ENCODE data around the gene CCM2L.

Gene CCM2L

GRCh38 chr20:32010101-32010500 lies at the start of gene CCM2L:
Gene CCM2L (plus strand): TSS chr20:32010438. CDS start chr20:32010455, 17 bp downstream.
- DNase-seq (ENCODE audit: low read depth, low spot score): no peak
- no peak within 1 kb of the TSS for H3K27ac ChIP-seq

DNA sequence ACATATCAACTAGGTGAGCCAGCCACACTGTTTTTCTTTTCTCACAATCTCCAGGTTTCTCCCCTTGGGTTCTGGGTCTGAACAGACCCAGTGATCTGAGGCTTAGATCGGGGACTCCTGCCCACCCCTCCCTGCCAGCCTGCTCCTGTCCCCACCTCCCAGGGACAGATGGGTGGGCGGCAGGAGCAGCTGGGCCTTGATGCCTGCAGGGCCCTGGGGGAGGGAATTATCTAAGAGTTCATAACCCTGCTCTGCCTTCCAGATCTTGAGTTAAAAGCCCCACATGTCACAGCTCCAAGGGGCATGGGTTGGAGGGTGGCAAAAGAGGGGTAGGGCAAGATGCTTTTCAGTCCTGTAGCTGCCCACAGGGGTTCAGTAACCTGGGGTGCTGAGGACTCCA lies 47.5 kb upstream of the CCM2L start:
- no peak for DNase-seq (ENCODE audit: low read depth, low spot score)
- H3K27ac ChIP-seq: no peak overlapping the region

DNA sequence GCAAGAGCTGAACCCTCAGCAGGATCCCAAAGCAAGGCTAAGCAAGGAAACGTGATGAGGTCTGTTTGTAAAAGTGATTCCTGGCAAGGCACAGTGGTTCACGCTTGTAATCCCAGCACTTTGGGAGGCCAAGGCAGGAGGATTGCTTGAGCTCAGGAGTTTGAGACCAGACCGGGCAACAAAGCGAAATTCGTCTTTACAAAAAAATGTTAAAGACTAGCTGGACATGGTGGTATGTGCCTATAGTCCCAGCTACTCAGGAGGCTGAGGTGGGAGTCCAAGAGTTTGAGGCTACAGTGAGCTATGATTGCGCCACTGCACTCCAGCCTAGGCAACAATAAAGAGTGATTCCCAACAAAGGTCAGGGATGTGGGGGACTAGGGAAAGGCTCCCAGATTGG lies 46.3 kb upstream of the CCM2L start:
- no peak for DNase-seq (ENCODE audit: low read depth, low spot score)
- no peak overlapping the region for H3K27ac ChIP-seq

DNA sequence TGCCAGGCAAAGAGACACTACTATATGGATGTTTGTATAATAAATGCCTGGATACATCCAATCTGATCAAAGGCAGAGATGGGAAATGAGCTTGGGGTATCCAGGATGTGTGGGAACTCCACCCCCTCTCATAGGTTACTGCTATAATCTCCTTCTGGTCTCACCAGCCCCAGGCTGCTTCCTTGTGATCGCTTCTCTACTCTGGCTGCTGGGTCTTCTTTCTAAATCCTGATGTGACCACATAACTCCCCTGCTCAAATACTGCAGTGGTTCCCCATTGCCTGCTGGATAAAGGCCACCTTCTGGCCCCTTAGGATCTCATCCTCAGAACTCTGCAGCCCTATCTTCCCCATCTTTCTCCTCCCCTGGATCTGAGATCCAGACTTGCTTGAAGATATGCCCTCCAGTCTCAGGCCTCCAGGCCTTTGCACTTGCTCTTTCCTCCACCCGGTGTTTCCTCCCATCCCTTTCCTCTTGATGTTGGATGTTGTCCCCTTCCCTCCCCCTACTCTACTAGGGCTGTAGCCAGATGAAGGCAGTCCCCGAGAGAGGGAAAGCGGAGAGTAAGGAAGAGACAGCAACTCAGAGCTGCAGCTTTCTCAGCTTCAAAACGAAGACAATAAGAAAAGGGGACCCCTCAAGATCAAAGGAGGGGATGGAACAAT lies 43.1 kb upstream of the CCM2L start:
- H3K27ac ChIP-seq: no peak overlapping the region
- DNase-seq (ENCODE audit: low read depth, low spot score): no peak

- H3K27ac ChIP-seq: no peak within 1 kb of the TSS
- DNase-seq (ENCODE audit: low read depth, low spot score): no peak
Observed at GRCh38 chr20:31967830-31968249, 42.4 kb upstream of the CCM2L start, which contains the start of gene XKR7. Gene XKR7 (plus strand): TSS chr20:31968151. CDS start chr20:31968176, 25 bp downstream.

GRCh38 chr20:31968291-31969126 lies 41.7 kb upstream of the CCM2L start:
- H3K27ac ChIP-seq: no peak overlapping the region
- no peak for DNase-seq (ENCODE audit: low read depth, low spot score)

GRCh38 chr20:31969991-31970390 lies 40.2 kb upstream of the CCM2L start:
- no peak for DNase-seq (ENCODE audit: low read depth, low spot score)
- no peak overlapping the region for H3K27ac ChIP-seq

- DNase-seq (ENCODE audit: low read depth, low spot score): no peak
- no peak overlapping the region for H3K27ac ChIP-seq
Observed at GRCh38 chr20:31972471-31973021, 37.7 kb upstream of the CCM2L start.

GRCh38 chr20:31974296-31974695 lies 35.9 kb upstream of the CCM2L start:
- DNase-seq (ENCODE audit: low read depth, low spot score): no peak
- H3K27ac ChIP-seq: no peak overlapping the region

DNA sequence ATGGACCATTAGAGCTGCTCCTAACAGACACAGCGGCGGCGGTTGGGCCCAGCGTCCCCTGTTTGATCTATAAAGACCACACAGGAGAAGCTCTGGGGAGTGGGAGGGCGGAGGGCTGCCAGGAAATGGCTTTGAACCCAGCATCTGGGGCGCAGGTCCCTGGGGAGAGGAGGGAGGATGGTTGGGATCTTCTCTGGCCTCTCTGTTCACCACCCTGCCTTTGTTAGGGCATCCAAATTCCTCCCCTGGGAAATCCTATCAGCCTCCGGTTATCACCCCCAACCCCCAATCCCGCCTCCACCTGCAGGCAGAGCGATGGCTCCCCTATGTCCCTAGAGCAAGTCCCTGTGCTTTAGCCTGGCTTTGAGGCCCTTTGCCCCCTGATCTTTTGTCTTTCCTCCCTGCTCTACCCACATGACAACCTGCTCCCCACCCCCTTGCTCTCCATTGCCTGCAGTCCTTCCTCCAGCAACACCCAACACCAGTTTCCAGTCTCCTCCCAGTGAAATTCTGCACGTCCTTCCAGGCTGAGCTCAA lies 35.2 kb upstream of the CCM2L start:
- DNase-seq (ENCODE audit: low read depth, low spot score): no peak
- no peak overlapping the region for H3K27ac ChIP-seq

DNA sequence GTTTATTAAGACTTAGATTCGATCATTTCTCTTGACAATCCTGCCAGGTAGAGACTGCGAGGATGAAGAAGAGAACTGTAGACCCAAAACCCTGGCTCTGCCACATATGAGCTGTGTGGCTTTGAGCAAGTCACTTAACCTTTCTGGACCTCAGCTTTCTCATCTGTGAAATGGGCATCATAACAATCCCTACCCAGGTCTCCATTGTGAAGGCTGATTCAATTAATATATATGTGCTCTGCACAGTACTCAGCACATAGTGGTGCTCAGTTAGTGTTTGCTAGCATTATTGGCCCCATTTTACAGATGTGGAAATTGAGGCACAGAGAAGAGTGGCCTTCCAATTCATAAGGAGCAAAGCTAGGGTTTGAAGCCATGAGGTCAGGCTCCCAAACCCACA lies 34.4 kb upstream of the CCM2L start:
- H3K27ac ChIP-seq: no peak overlapping the region
- DNase-seq (ENCODE audit: low read depth, low spot score): no peak

DNA sequence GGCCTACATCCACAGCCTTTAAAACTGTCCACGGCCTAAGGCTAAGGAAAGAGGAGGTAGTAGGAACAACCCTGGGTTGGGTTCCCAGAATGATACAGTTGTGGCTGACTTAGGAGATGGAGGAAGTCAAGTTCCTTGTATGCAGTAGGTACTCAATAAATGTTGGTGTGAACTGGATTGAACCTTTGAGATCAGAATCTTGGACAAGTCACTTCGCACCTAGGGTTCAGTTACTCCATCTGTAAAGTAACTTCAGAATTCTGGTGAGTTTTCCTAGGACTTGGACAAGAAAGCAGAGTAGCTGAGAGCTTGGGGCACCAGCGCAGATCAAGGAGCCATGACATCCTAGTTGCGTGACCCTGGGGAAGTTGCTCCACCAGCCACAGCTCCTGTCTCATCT lies 33.2 kb upstream of the CCM2L start:
- DNase-seq (ENCODE audit: low read depth, low spot score): no peak
- no peak overlapping the region for H3K27ac ChIP-seq

DNA sequence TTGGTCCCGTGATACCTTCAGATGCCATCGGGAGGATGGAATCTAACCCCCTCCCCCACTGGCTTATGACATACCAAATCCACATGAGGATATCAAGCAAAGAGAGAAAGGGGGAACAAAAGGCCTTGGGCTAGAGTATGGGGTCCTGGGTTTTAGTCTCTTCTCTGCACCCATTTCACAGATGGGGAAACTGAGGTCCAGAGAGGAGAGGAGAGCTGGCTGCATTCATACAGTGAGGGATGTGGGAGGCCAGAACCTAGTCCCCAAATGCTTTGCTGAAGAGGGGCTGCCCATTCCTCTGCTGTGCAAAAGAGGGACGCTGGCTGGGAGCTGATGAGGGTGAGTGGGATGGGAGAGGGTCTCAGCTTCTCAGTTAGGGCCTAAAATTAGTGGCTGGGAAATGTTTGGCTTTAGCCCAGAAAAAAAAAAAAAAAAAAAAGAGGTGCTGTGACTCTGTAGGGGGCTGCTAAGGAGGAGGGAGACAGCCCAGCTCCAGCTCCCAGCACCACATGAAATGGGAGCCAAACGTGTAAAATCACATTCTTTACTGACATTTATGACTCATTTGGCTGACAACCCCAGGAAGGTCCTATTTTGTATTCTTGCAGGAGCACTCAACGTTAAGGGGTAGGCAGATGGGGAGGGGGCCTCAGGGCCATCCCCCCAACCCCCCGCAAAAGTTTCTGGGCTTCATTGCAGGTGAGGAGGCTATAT lies 30.4 kb upstream of the CCM2L start:
- no peak overlapping the region for H3K27ac ChIP-seq
- no peak for DNase-seq (ENCODE audit: low read depth, low spot score)

DNA sequence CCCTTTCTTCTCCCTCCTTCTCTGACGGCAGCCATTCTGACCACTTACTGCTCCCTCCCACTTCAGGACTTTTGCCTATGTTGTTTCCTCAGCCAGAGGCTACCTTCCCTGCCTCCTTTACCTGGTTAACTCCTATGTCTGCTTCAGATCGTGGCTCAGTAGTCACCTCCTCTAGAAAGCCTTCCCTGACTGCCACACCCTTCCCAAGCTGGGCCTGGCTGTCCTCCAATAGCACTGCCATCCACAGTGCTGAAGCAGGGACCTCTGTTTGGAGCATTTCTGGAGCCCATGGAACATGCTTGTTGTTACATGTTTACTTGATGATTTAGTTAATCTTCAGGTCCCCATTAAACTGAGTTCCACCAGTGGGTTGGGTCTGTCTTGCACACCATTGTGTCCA lies 28.5 kb upstream of the CCM2L start:
- H3K27ac ChIP-seq: no peak overlapping the region
- no peak for DNase-seq (ENCODE audit: low read depth, low spot score)

- H3K27ac ChIP-seq: no peak overlapping the region
Observed at GRCh38 chr20:31984981-31985471, 25.2 kb upstream of the CCM2L start.

DNA sequence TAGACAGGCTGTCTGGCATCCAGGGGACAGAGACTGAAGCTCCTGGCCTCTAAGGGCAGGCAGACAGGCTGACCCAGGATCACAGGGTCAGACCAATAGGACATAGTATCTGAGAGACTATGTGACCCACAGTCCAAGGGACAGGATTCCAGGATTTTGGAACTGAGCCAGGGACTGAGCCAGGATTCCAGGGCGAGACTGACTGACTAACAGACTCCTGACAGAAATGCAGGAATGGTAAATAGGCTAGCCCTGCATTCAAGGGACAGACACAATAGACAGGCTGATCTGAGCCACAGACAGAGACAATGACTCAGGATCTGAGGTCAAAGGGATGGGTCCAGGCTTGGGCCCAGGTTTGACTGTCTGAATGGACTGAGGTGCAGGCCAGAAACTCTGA lies 22.5 kb upstream of the CCM2L start:
- peak; percentile 20 for DNase-seq (ENCODE audit: low read depth, low spot score)
- peak overlapping the region; percentile 45 for H3K27ac ChIP-seq

More at GRCh38 chr20:31984981-31985471, 25.2 kb upstream of the CCM2L start:
- DNase-seq (ENCODE audit: low read depth, low spot score): no peak

GRCh38 chr20:31988430-31989015 lies 21.7 kb upstream of the CCM2L start:
- peak overlapping the region; percentile 45 for H3K27ac ChIP-seq
- DNase-seq (ENCODE audit: low read depth, low spot score): no peak

DNA sequence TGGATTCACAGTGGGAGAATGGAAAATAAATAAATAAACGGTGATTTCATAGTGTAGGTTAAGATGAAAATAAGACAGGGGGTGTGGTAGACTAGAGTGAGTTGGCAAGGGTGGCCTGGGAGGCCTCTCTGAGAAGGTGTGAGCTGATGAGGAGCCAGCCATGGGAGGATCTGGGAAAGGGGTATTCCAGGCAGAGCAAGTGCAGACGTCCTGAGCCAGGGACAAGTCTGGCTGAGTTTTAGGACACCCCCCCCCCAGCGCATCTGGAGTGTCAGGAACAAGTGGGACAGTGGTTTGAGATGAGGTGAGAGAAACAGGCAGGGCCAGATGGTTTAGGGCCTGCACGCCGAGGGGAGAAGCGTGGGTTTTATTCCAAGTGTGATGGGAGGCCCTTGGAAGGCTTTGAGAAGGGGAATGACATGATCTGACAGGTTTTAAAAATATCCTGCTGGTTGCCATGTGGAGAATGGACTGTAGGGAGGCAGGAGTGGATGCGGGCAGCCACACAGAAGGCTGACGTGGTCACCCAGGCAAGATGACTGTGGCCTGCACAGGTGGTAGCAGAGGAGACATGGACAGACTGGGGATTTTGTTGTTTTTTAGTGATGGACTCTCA lies 21.1 kb upstream of the CCM2L start:
- no peak for DNase-seq (ENCODE audit: low read depth, low spot score)

GRCh38 chr20:31990641-31991338 lies 19.4 kb upstream of the CCM2L start:
- DNase-seq (ENCODE audit: low read depth, low spot score): no peak
- no peak overlapping the region for H3K27ac ChIP-seq

More for the DNA sequence above, 21.1 kb upstream of the CCM2L start:
- peak overlapping the region; percentile 45 for H3K27ac ChIP-seq

Measured in epithelial cell of prostate (primary cell).